Measurements from ENCODE around the gene ASPA. TPM values are rescaled to one million over a fixed set of nuclear protein-coding genes. Genes with fewer than 3 reads are reported as not detected.
"Not testable (repeated sequence)": the region's sequence is repeated elsewhere in the genome, so short reads cannot be mapped to it uniquely, and the experiment has no call there.

ASPA gene
- polyA plus RNA-seq (2013) = 0.05 TPM

DNA sequence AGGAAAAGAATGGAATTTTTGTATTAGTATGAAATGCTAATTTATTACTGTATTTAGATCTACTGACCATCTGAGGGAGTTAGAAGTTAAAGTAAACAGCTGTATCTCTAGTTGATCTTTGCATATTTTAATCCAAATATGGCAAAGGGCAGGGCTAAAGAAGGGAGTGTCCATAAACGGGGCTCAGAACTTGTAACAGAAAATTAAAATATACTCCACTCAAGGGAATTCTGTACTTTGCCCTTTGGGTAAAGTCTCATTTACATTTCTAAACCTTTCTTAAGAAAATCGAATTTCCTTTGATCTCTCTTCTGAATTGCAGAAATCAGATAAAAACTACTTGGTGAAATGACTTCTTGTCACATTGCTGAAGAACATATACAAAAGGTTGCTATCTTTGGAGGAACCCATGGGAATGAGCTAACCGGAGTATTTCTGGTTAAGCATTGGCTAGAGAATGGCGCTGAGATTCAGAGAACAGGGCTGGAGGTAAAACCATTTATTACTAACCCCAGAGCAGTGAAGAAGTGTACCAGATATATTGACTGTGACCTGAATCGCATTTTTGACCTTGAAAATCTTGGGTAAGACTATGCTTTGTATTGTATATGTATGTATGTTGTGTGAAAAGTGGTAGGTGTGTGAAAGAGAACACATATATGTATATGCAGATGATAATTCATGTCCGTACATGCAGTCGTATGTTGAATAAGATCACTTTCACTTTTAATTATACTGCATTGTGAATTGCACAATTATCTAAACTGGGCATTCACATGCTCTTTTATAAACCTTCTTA lies at the start of gene ASPA:
ASPA (plus strand) TSS at position 186 of the 799 bp plus-strand sequence; CDS start at position 349, 163 bp downstream.
- WGBS (ENCODE audit: insufficient coverage) = 77% methylated on average over 4 of the region's 7 CpGs
- Histone ChIP-seq H3K4me3 (ENCODE audit: control insufficient read depth in 1 of 7, extremely low read depth in 1 of 7, insufficient read depth in 4 of 7, low read depth in 2 of 7, low read length in 6 of 7) (peak within 1 kb of the TSS in 3 of 7 experiments; percentile 29 to 81 (median 64)), H3K27ac (ENCODE audit: insufficient read depth in 1 of 2, low read depth in 1 of 2, low read length in 2 of 2, poor library complexity in 1 of 2, severe bottlenecking in 2 of 2) (no peak within 1 kb of the TSS)

GRCh38 chr17:3433215-3433614 lies 42.6 kb upstream of the ASPA start:
- CTCF ChIA-PET; H3K4me1 ChIP-seq (ENCODE audit: control extremely low read depth in 1 of 4, control insufficient read depth in 4 of 4, insufficient read depth in 4 of 4, low read length in 3 of 4); H3K27ac ChIP-seq (ENCODE audit: insufficient read depth in 1 of 2, low read depth in 1 of 2, low read length in 2 of 2, poor library complexity in 1 of 2, severe bottlenecking in 2 of 2); H3K9me3 ChIP-seq (ENCODE audit: control extremely low read depth in 1 of 5, control insufficient read depth in 4 of 5, insufficient read depth in 2 of 5, low read depth in 1 of 5, low read length in 4 of 5); H3K36me3 ChIP-seq (ENCODE audit: control insufficient read depth in 4 of 4, insufficient read depth in 4 of 4, low read length in 3 of 4); H3K27me3 ChIP-seq (replicated peaks in 2 of 5; ENCODE audit: control insufficient read depth in 4 of 5, insufficient read depth in 5 of 5, low read length in 4 of 5); POLR2A ChIA-PET; H3K4me3 ChIP-seq (ENCODE audit: control insufficient read depth in 1 of 7, extremely low read depth in 1 of 7, insufficient read depth in 4 of 7, low read depth in 2 of 7, low read length in 6 of 7): not testable (repeated sequence)
- DNase-seq = peak; percentile 83 to 98 (median 96)
- WGBS (ENCODE audit: insufficient coverage) = 3% methylated on average over 6 of the region's 7 CpGs

More for the DNA sequence above, at the start of gene ASPA:
- H3K9me3 ChIP-seq (ENCODE audit: control extremely low read depth in 1 of 5, control insufficient read depth in 4 of 5, insufficient read depth in 2 of 5, low read depth in 1 of 5, low read length in 4 of 5) = peaks cover 0 to 5% (median 0%) of the 10 kb centered on the region in 5 experiments
- CTCF ChIA-PET = interaction anchor here (1.5 kb wide), 1 partner anchor 9 kb away, joined by 3 read pairs; no protein-coding TSS in a partner anchor
- POLR2A ChIA-PET = interaction anchor here (0.6 to 1.2 kb wide), 2 partner anchors 29 to 309 kb away, joined by 3 to 5 read pairs; no protein-coding TSS in a partner anchor
- peaks cover 0 to 2% (median 0%) of the 10 kb centered on the region in 4 experiments for H3K4me1 ChIP-seq (ENCODE audit: control extremely low read depth in 1 of 4, control insufficient read depth in 4 of 4, insufficient read depth in 4 of 4, low read length in 3 of 4)
- no peaks in the 10 kb centered on the region for H3K36me3 ChIP-seq (ENCODE audit: control insufficient read depth in 4 of 4, insufficient read depth in 4 of 4, low read length in 3 of 4)
- peaks cover 0 to 2% (median 0%) of the 10 kb centered on the region in 5 experiments for H3K27me3 ChIP-seq (replicated peaks in 2 of 5; ENCODE audit: control insufficient read depth in 4 of 5, insufficient read depth in 5 of 5, low read length in 4 of 5)
- peak in 2 of 3 donors; percentile 4 for DNase-seq

GRCh38 chr17:3433741-3434140 lies 42.1 kb upstream of the ASPA start, which contains the start of gene OR1E2:
OR1E2 (minus strand) TSS chr17:3433841; CDS start chr17:3433841, 0 bp downstream.
- H3K4me1 ChIP-seq (ENCODE audit: control extremely low read depth in 1 of 4, control insufficient read depth in 4 of 4, insufficient read depth in 4 of 4, low read length in 3 of 4) = peaks cover 0 to 2% (median 0%) of the 10 kb centered on the region in 4 experiments
- 100% methylated on average over 2 of the region's 3 CpGs for WGBS (ENCODE audit: insufficient coverage)
- CTCF ChIA-PET = no interaction called here

GRCh38 chr17:3438368-3438767 lies 37.4 kb upstream of the ASPA start:
- Histone ChIP-seq H3K27ac (ENCODE audit: insufficient read depth in 1 of 2, low read depth in 1 of 2, low read length in 2 of 2, poor library complexity in 1 of 2, severe bottlenecking in 2 of 2) (no peak overlapping the region), H3K4me3 (ENCODE audit: control insufficient read depth in 1 of 7, extremely low read depth in 1 of 7, insufficient read depth in 4 of 7, low read depth in 2 of 7, low read length in 6 of 7) (no peak overlapping the region), H3K4me1 (ENCODE audit: control extremely low read depth in 1 of 4, control insufficient read depth in 4 of 4, insufficient read depth in 4 of 4, low read length in 3 of 4) (peaks cover 0 to 1% (median 0%) of the 10 kb centered on the region in 4 experiments), H3K36me3 (ENCODE audit: control insufficient read depth in 4 of 4, insufficient read depth in 4 of 4, low read length in 3 of 4) (no peaks in the 10 kb centered on the region), H3K27me3 (replicated peaks in 2 of 5; ENCODE audit: control insufficient read depth in 4 of 5, insufficient read depth in 5 of 5, low read length in 4 of 5) (peaks cover 0 to 8% (median 0%) of the 10 kb centered on the region in 5 experiments), H3K9me3 (ENCODE audit: control extremely low read depth in 1 of 5, control insufficient read depth in 4 of 5, insufficient read depth in 2 of 5, low read depth in 1 of 5, low read length in 4 of 5) (no peaks in the 10 kb centered on the region)
- no peak for DNase-seq
- ChIA-PET POLR2A (no interaction called here), CTCF (no interaction called here)
- 100% methylated on average over 1 of the region's 1 CpG for WGBS (ENCODE audit: insufficient coverage)

More at GRCh38 chr17:3433741-3434140, 42.1 kb upstream of the ASPA start, which contains the start of gene OR1E2:
- Histone ChIP-seq H3K9me3 (ENCODE audit: control extremely low read depth in 1 of 5, control insufficient read depth in 4 of 5, insufficient read depth in 2 of 5, low read depth in 1 of 5, low read length in 4 of 5) (peaks cover 0 to 7% (median 0%) of the 10 kb centered on the region in 5 experiments), H3K36me3 (ENCODE audit: control insufficient read depth in 4 of 4, insufficient read depth in 4 of 4, low read length in 3 of 4) (no peaks in the 10 kb centered on the region), H3K4me3 (ENCODE audit: control insufficient read depth in 1 of 7, extremely low read depth in 1 of 7, insufficient read depth in 4 of 7, low read depth in 2 of 7, low read length in 6 of 7) (no peak within 1 kb of the TSS), H3K27ac (ENCODE audit: insufficient read depth in 1 of 2, low read depth in 1 of 2, low read length in 2 of 2, poor library complexity in 1 of 2, severe bottlenecking in 2 of 2) (no peak within 1 kb of the TSS), H3K27me3 (replicated peaks in 2 of 5; ENCODE audit: control insufficient read depth in 4 of 5, insufficient read depth in 5 of 5, low read length in 4 of 5) (peaks cover 0 to 3% (median 0%) of the 10 kb centered on the region in 5 experiments)
- no peak for DNase-seq
- POLR2A ChIA-PET = no interaction called here

GRCh38 chr17:3440451-3440850 lies 35.3 kb upstream of the ASPA start:
- ChIA-PET CTCF (no interaction called here), POLR2A (no interaction called here)
- Histone ChIP-seq H3K36me3 (ENCODE audit: control insufficient read depth in 4 of 4, insufficient read depth in 4 of 4, low read length in 3 of 4) (no peaks in the 10 kb centered on the region), H3K4me1 (ENCODE audit: control extremely low read depth in 1 of 4, control insufficient read depth in 4 of 4, insufficient read depth in 4 of 4, low read length in 3 of 4) (no peaks in the 10 kb centered on the region), H3K27ac (ENCODE audit: insufficient read depth in 1 of 2, low read depth in 1 of 2, low read length in 2 of 2, poor library complexity in 1 of 2, severe bottlenecking in 2 of 2) (no peak overlapping the region), H3K4me3 (ENCODE audit: control insufficient read depth in 1 of 7, extremely low read depth in 1 of 7, insufficient read depth in 4 of 7, low read depth in 2 of 7, low read length in 6 of 7) (no peak overlapping the region), H3K9me3 (ENCODE audit: control extremely low read depth in 1 of 5, control insufficient read depth in 4 of 5, insufficient read depth in 2 of 5, low read depth in 1 of 5, low read length in 4 of 5) (no peaks in the 10 kb centered on the region), H3K27me3 (replicated peaks in 2 of 5; ENCODE audit: control insufficient read depth in 4 of 5, insufficient read depth in 5 of 5, low read length in 4 of 5) (peaks cover 0 to 8% (median 0%) of the 10 kb centered on the region in 5 experiments)
- no CpG with 5 or more reads among the region's 2 CpGs for WGBS (ENCODE audit: insufficient coverage)
- DNase-seq = no peak

DNA sequence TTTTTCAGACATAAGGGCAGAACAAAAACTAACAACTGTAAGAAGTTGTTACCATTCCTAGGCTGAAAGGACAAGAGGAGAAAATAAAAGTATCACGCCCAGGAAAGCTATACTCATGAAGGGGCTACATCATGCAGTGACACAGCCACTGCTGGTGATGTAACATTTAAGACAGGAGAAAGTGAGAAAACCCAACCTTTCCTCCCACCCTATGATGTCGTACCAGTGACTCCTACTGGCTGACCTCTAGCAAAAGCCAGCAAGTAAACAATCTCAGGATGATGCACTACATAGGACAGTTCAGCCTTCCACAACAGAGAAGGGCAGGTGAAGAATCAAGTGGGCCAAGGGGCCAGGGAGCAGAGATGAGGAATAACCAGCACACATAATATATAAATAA lies 28.2 kb upstream of the ASPA start:
- WGBS (ENCODE audit: insufficient coverage) = 25% methylated on average over 2 of the region's 2 CpGs

More for the DNA sequence above, 28.2 kb upstream of the ASPA start:
- peaks cover 0 to 2% (median 0%) of the 10 kb centered on the region in 5 experiments for H3K27me3 ChIP-seq (replicated peaks in 2 of 5; ENCODE audit: control insufficient read depth in 4 of 5, insufficient read depth in 5 of 5, low read length in 4 of 5)
- H3K4me3 ChIP-seq (ENCODE audit: control insufficient read depth in 1 of 7, extremely low read depth in 1 of 7, insufficient read depth in 4 of 7, low read depth in 2 of 7, low read length in 6 of 7) = no peak overlapping the region
- CTCF ChIA-PET = no interaction called here
- no peaks in the 10 kb centered on the region for H3K36me3 ChIP-seq (ENCODE audit: control insufficient read depth in 4 of 4, insufficient read depth in 4 of 4, low read length in 3 of 4)
- no peaks in the 10 kb centered on the region for H3K9me3 ChIP-seq (ENCODE audit: control extremely low read depth in 1 of 5, control insufficient read depth in 4 of 5, insufficient read depth in 2 of 5, low read depth in 1 of 5, low read length in 4 of 5)
- DNase-seq = peak; percentile 66 to 74 (median 73)
- no peaks in the 10 kb centered on the region for H3K4me1 ChIP-seq (ENCODE audit: control extremely low read depth in 1 of 4, control insufficient read depth in 4 of 4, insufficient read depth in 4 of 4, low read length in 3 of 4)
- POLR2A ChIA-PET = no interaction called here
- H3K27ac ChIP-seq (ENCODE audit: insufficient read depth in 1 of 2, low read depth in 1 of 2, low read length in 2 of 2, poor library complexity in 1 of 2, severe bottlenecking in 2 of 2) = no peak overlapping the region
